HG03095 (cell line): ENCODE results near the gene AVEN.

Source experiments
- ATAC-seq: cut with Tn5 transposase; IDR thresholded peaks from one replicate; pipeline ENCODE4 v1.9.1; 2021; ENCODE audit warnings: moderate library complexity; ENCODE audit not compliant: unreplicated experiment

AVEN gene

GRCh38 chr15:33987444-33987843, 51.6 kb downstream of the AVEN start:
- ATAC-seq = no peak

DNA sequence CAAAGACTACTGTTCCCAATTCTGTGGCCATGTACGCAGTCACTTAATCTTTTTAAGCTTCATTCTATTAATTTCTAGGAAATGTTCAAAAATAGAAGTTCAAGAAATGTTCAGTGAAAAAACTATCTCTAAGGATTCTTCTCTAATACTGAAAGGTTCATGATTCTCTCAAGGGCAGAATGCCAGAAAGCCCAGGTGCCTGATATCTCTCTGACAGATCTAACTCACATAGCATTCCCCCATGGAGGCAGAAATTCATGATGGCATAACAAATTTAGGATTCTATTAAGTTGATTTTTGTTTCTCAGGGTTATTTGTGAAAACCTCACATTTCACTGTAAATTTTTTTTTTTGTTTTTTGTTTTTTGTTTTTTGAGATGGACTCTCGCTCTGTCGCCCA, 53.3 kb downstream of the AVEN start:
- ATAC-seq = no peak

DNA sequence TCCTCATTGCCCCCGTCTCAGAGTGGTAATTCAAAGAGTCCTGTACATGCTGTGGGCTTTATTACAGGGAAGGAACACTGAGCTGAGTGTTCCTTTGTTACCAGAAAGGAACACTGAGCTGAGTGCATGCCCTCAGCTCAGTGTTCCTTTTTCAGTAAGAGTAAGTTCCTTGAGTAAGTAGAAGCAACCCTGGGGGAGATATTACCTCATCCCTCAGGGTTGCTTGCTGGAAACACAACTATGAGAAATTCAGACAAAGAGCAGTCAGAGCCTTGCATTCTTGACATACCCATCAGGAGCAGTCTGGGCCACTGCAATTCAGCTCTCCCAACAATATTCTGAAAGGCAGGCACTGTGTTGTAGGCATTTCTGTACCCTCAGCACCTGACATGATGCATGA, 53.7 kb downstream of the AVEN start:
- ATAC-seq = no peak

GRCh38 chr15:33982516-33982915, 56.5 kb downstream of the AVEN start:
- no peak for ATAC-seq

- no peak for ATAC-seq
Observed at GRCh38 chr15:33980159-33980558, 58.8 kb downstream of the AVEN start.

DNA sequence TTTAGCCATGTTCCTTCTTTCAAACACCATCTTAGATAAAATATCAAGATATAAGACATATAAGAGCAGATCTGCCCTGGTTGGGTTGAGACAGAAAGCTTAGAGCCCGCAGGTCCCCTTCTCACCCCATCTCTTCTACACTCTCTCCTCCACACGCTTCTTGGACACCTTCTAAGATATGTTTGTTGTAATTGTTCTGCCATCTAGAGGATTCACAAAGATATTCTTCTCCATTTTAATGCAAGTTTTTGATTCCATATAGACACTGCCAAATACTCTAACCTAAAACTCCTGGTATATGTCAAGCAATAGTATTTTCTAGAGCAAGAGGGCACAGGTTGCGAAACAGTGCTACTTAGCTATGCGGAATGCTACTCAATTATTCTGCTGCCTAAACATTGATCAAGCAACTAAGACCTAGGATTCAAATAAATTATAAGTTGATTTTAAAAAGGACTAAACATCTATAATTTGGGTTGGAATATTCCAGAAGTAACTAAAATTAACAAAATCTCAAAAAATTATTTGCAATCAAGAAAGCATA, 63.9 kb downstream of the AVEN start:
- ATAC-seq = no peak

DNA sequence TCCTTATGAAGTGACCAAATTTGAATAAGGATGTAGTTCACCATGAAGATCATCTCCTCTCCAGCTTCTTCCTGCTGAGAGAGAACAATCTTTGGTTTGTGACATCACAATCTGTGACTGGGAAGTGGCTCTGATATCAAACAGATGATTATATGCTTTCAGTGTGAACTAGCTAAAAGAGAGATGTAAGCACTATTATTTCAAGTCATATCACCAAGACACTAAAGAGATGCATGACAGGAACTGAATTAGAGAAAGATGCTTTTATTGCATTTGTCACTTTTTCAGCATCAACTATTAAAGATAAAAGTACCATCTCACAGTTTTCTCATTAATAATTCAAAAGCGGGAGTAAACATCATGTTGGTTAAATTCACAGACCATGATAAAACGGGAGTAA, 67.2 kb downstream of the AVEN start:
- ATAC-seq = no peak

- no peak for ATAC-seq
Observed at GRCh38 chr15:33968821-33969220, 70.2 kb downstream of the AVEN start.

GRCh38 chr15:33968224-33968623, 70.8 kb downstream of the AVEN start, which contains the start of gene CHRM5:
Gene CHRM5, plus strand, starts transcription at chr15:33968497. Its CDS starts 94,221 bp downstream, at chr15:34062718.
- ATAC-seq = no peak

DNA sequence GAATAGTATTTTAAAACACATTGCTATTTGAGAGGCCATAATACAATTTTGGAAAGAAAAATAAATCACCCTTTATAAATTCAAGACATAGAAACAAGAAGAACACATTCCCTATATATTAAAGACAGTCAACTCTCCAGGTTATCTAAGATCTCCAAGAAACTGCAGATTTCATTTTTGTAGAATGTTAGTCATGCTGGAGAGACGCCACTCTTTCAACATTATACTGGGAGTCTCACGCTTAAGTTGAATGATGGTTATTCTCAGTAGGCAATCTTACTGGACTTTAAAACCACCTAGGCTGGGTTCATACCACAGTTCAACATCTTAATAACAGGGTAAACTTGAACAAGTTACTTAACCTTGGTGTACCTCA, 74.4 kb downstream of the AVEN start:
- no peak for ATAC-seq

DNA sequence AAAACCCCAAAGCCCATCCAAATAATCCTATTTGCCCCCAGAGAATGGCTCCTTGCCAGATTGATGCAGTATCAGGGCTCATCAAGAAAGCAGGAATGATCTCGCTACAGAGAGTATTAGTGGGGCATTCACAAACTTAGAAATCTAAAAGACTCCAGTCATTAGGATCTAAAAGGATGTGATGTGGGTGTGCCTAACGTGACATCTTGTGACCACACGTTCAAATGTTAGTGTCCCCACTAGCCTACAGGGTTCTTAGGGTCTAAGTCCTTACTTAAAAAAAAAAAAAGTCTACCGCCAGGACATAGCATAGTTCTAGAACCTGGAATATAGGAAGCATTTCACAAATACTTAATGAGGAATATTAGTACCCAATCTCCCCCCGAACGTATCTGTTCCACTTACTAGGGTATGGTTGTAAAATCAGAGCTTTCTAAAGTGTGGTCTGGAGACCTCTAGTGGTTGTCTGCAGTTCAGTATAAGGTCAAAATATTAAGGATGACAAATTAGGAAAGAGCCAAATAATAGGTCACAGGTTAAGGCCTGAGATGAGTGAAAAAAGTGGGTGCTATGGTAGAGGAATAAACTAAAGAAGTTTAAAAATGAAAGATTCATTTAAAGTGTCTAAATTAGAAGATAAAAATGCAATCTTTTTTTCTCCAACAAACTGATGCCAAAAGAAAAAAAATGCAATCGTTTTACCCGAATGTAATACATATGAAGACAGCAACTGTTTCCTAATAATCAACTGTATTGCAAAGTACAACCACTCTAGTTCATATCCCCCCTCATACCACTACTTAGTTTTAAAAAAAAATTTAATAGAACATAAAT, 75.0 kb downstream of the AVEN start:
- no peak for ATAC-seq

- no peak for ATAC-seq
Observed at GRCh38 chr15:33960549-33960935, 78.5 kb downstream of the AVEN start.

GRCh38 chr15:33959844-33960548, 79.0 kb downstream of the AVEN start:
- ATAC-seq = no peak

GRCh38 chr15:33956397-33956796, 82.6 kb downstream of the AVEN start:
- no peak for ATAC-seq

- ATAC-seq = no peak
Observed at GRCh38 chr15:33955945-33956344, 83.1 kb downstream of the AVEN start.

DNA sequence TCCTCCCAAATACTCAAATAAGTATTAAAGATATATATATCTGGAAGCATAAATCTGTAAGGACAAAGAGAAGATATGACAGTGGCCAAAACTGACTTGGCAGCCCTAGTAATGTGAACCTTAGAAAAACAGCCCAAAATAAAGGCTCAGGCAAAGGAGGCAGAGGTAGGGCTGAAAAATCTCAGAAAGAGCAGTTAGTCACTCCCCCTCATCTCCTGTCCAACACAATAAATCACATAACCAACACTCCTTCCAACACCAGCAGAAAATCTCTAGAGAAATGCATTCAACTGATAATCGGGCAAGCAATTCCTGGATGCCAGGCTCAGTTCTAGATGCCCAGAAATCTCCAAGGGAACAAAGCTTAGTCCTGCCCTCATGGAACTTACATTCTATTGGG, 92.9 kb downstream of the AVEN start:
- no peak for ATAC-seq

DNA sequence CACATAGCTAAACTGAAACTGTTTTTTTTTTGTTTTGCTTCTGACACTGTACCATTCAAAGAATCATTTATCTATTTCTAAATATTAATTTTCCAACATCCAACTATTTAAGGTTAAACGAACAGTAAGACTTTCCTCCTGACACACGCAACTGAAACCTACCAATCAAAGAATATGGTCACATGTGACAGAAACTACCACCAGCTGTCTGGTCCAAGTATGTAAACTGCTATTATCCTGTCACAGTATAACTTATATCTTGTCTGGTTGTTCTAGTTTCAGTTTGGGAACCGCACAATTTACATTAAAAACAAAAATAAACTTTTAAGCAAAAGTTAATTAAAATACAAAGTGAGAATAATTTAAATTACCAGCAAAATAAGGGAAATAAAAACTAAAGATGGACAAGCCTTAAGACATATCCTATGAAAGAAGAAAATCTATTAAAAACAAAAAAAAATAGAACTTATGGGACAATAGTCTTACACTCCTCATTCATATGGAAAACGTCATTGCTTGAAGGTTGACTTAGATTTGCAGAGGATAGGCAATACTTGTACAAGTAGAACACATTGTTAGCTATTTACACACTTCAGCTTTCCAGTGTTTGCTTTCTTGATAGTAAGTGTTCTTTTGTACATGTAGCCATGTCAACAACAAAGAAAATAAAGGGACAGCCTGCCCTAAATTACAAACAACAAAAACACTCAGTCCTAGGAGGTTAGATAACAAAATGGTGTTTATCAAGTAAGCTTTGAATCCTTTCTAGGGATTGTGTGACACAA, 97.5 kb downstream of the AVEN start:
- ATAC-seq = no peak

- ATAC-seq = no peak
Observed at GRCh38 chr15:33934921-33935320, 104.1 kb downstream of the AVEN start.

GRCh38 chr15:33934396-33934795, 104.6 kb downstream of the AVEN start:
- no peak for ATAC-seq

DNA sequence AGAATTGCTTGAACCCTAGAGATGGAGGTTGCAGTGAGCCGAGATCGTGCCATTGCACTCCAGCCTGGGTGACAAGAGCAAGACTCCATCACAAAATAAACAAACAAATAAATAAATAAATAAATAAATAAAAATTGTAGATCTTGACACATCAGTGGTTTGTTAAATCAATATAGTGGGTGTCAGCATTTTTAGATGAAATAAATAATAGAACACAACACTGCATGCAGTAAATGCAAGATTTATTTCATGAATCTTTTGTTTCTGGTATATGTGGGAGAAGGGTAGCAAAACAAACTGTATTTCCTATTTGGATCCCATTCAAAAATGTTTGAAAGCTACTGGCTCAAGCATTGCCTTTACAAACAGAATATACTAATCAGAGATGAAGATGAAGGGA, 106.3 kb downstream of the AVEN start:
- ATAC-seq = no peak

- no peak for ATAC-seq
Observed at GRCh38 chr15:33926260-33926659, 112.7 kb downstream of the AVEN start.
